NCI-H460 (cell line): Measurements from ENCODE around the gene ROR1. TPM values are rescaled to one million over a fixed set of nuclear protein-coding genes. Genes with fewer than 3 reads are reported as not detected.
A peak's percentile ranks its signal among the peaks of the same experiment; 100 is the strongest.

Experiments used
- DNase-seq: peaks from one replicate; pipeline ENCODE4 v3.0.0-alpha.2; 2016; ENCODE audit warnings: low read depth; ENCODE audit errors: extremely low read depth
- polyA plus RNA-seq: library from polyadenylated mRNA; depleted of rRNA; stranded (reverse); fragments of >200 nt; gene quantifications from 2 replicates; pipeline ENCODE4 v1.2.3, GENCODE V29; 2014; cell fraction: nucleus; rRNA removed
- total RNA-seq: library from RNA; depleted of rRNA; stranded (reverse); fragments of >200 nt; shearing (Covaris generic); gene quantifications from 2 replicates; pipeline ENCODE4 v1.2.3, GENCODE V29; 2014; rRNA removed

The ROR1 gene
- total RNA-seq = 1.3 and 1.6 TPM in 2 replicates
- 1.1 and 1.3 TPM in 2 replicates for polyA plus RNA-seq

DNA sequence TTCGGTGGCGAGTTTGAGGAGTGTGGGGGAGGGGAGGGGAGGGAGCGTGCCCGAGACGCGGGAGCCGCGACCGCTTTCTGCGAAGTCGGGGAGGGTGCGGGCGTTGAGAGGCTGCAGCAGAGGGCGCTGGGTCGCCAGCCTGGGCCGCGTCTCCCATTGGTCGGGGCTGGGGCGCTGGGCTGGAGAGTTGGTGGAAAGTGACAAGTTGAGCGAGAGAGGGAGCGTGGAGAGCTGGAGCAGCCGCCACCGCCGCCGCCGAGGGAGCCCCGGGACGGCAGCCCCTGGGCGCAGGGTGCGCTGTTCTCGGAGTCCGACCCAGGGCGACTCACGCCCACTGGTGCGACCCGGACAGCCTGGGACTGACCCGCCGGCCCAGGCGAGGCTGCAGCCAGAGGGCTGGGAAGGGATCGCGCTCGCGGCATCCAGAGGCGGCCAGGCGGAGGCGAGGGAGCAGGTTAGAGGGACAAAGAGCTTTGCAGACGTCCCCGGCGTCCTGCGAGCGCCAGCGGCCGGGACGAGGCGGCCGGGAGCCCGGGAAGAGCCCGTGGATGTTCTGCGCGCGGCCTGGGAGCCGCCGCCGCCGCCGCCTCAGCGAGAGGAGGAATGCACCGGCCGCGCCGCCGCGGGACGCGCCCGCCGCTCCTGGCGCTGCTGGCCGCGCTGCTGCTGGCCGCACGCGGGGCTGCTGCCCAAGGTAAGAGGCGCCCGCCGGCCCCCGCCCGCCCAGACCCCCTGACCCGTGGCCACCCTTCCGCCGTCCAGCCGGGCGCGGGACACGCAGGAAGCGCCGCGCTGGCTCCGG, at the start of gene ROR1:
TSS of gene ROR1 (plus strand) at position 203 of the 802 bp plus-strand sequence.
- peak; percentile 76 for DNase-seq

DNA sequence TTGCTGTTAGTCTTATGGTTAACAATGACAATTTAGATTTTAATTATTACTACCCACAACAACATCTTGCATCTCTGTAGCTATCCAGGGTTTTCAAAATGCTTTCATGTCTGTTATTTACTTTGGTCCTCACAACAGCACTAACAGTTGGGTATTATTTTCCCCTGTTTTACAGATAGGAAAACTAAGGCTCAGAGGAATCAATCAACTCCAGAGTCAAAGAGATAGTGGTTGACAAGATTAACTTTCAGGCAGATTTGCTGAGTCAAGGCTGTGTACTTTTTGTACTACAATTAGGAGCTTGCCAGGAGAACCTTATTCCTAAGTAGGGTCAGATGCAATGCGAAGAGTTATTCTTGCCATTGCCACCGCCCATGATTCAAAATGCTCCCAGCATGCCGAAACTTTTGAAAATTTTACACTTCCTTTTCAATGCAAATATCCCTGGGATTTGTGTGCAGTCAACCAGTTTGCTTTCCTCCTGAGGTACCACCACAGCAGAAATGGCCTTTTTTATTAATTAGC, 49.4 kb upstream of the ROR1 start:
- no peak for DNase-seq

DNA sequence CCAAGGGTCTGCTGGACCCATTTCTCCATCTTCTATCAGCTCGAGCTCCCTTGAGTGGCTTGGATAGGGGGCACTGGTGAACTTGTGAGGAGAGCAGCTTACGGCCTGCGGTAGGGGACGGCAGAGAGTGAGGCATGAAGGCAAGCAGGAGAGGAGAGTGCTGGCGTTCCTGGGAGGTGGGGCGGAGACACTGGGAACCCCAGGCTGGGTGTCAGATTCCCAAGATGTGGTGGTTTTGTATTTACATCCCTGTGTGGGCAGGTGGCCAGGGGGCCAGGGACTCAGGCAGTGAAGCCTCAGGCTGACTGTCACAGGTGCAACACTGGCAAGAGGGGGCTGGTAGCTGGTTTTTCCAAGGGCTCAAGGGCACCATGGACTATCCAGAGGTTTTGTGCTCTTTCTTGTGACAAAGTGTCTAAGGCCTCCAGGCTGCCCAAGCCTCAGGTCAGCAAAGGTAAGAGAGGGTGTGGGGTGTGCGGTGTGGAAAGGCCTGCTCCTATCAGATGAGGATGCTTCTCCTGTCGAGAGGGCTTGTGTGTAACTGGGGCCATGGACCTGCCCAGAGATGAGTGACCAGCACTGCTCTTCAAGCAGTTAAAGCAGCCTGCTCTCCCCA, 45.1 kb upstream of the ROR1 start:
- no peak for DNase-seq

DNA sequence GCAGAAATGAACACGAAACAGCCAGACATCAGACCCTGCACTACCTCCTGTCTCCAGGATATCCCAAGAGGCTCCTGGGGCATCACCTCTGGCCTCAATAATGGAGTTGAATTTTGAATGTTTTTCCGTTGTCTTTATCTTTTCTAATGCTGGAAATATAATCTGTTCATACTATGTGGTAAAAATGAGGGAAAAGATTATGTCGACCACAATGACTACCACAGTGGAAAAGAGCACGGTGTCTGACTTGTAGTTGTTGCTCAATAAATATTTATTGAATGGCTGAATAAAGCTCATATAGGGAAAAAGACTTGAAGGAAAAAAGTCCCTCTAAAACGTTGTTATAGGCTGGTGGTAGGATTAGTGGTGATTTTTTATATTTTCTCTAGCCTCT, 44.6 kb upstream of the ROR1 start:
- no peak for DNase-seq

DNA sequence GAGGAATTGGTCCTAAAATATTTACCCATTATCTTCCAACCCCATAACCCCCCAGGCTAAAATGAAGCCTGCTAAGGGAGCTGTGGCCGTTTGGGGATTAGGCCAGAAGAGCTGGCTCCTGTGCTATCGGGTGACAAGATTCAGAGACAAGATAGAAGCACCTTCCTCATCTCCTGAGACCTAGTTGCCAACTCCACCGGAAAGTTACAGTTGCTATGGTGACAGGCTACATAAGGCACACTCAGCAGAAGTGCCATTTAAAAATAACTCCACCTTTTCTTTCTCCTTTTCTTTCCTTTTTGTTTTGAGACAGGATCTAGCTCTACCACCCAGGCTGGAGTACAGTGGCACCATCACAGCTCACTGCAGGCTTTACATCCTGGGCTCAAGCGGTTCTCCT, 43.6 kb upstream of the ROR1 start:
- DNase-seq = no peak

DNA sequence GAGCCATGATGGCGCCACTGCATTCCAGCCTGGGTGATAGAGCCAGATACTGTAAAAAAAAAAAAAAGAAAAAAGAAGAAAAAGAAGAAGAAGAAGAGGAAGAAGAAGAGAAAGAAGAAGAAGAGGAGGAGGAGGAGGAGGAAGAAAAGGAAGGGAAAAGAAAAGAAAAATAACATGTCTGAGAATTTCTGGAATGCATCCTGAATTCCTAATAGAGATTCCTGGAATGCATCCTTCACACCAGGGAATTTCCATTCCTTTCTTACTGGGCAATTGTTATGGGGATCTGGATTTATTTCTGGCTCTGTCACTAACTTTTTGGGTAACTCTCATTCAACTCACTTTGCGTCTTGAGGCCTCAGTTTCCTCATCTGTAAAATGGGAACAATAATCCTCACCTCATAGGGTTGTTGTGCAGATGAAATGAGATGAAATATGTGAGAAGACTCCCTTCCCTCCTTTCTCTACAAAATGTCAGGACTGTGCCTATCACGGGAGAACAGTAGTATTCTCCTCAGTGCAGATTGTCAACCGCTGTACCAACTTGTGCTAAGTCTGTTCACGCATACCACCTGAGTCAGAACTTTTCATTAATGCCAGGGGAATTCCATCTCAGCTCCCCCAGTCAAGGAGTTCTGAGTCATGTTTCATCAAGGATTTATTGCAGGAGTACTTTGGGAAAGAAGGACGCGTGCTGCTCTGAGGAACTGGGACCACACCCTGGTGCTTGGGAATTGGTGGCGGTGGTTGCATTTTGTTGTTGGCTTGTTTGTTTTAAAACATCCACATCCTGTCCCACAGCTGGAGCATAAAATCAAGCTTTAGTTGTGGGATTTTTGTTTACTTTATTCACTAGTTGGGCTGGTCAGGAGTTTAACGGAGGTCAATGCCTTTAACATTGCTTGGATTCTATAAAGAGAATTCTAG, 42.4 kb upstream of the ROR1 start:
- peak; percentile 73 for DNase-seq

DNA sequence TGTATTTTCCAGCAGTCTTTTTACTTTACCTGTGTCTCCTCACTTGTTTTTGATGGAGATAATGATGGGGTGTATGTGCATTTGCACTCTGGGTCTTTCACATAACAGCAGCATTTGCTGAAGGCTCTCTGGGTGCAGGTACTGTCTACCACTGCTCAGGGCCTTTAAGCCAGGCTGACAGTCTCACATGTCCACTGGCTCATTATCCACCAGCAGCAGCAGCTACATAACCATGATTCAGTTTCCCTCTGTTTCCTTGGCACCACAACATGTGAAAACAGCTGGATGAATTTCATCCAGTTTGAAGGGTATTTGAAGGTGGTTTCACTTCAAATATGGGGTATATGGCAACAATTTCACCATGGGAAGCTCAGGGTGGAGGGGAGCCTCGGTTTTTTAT, 41.2 kb upstream of the ROR1 start:
- no peak for DNase-seq

DNA sequence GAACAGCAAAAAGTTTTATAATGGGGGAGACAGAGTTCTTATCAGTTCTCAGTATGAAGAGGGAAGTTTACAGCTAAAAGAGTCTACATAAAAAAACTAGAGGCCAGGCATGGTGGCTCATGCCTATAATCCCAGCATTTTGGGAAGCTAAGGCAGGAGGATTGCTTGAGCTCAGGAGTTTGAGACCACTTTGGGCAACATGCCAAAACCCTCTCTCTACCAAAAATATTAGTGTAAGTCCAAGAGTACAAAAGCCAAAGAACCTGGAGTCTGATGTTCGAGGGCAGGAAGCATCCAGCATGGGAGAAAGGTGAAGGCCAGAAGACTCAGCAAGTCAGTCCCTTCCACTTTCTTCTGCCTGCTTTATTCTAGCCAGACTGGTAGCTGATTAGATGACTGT, 35.0 kb upstream of the ROR1 start:
- no peak for DNase-seq

DNA sequence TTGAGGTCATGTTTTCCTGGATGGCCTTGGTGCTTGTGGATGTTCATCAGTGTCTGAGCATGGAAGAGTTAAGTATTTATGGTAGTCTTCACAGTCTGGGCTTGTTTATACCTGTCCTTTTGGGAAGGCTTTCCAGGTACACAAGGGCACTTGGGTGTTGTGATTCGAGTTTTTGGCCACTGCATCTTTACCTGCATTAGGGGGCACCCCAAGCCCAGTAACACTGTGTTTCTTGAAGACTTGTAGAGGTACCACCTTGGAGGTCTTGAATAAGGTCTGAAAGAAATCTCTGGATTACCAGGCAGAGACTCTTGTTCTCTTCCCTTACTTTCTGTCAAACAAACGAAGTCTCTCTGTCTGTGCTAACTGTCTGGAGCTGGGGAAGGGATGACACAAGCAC, 34.4 kb upstream of the ROR1 start:
- DNase-seq = no peak

DNA sequence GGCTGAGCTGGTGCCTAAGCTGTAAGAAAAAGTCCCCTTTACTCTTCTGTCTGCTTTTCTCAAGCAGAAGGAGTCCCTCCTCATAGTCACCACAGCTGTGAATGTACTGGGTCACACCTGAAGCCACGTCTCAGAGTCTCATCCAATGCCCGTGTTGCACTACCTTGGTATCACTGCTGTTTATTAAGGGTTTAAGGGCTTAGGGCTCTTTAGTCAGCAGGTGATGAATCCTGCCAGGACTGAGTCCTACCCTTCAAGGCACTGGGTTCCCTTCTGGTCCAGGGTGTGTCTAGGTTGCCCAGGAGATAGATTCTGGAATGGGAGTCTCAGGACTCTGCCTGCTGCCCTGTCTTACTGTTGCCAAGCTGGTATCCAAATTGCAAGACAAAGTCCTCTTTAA, 33.4 kb upstream of the ROR1 start:
- no peak for DNase-seq

DNA sequence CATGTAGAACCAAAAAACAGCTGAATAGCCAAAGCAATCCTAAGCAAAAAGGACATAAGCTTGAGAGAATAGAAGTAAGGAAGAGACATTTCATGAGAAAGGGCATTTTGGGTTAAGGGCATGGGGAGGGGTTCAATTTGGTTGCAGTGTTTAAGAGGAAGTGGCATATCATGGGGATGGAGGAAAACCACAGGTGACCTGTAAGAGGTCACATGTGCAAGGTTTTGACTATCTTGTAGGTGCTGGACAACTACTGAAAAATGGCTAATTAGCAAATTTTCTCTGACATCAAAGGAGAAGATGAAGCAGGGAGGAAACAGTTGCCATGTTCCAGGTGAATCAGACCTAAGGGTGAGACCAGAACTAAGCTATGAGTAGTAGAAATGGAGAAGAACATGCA, 31.3 kb upstream of the ROR1 start:
- no peak for DNase-seq

DNA sequence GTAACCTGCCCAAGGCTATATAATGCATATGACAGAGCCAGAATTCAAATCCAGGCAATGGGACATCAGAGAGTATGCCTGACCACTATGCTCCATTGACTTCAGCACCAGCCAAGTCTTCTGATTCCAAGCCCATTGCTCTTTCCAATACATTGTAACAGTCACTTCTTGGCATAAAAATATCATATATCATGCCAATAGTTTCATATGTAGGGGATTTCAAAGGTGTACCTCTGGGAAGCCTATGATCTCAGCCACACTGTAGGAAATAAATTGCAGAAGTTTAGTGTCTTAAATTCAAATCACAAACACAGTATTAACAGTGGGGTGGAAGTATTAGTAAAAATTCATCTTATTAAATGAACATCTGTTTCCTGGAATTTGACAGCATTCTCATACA, 30.0 kb upstream of the ROR1 start:
- no peak for DNase-seq

DNA sequence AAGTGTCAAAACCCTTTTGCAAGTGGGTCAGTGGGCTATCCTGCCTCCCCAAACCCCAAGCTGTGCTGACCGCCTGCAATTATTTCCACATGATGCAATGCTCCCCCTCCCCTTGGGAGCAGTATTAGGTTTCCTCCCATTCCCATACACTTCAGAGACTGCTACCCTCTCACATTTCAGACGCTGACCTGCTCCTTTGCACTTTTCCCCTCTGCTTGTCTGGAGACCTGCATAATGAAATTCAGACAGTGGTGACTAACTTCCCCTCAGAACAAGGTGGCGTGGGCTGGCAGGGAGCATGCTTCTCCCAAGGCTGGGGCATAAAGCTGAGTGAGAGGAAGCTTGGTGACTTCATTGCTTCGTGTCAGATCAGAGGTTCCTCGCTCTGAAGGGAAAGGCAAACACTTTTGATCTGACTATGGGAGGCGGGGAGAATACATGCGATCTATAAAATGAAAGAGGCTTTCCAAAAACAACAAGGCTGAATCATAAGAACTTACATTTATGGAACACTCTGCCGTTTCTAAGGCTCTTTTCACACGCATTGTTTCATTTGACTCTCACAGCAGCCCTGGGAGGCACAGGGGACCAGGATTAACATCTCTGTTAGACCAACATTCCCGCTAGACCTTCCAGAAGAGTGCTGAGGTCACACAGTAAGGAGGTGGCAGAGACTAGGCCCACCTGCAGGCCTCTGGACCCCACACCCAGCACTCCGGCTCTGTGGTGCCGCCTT, 27.5 kb upstream of the ROR1 start:
- no peak for DNase-seq

DNA sequence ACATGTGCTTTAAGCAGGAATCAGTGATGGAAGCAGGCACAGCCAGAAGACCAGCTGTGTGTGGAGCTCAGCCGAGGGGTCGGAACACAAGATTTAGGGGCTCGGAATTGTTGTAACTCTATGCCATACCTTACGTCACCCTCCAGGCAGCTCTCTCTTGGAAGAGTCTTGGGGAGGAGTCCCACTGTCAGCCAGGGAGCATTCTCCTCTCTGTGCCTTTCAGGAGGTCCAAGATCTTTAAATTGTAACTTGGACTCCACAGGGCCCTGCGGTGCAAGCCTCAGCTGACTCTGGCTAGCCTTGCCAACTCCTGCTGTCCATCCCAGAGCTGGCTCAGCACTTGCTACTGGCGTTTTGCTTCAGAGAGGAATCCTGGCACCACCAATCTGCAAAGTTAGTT, 26.4 kb upstream of the ROR1 start:
- DNase-seq = no peak

DNA sequence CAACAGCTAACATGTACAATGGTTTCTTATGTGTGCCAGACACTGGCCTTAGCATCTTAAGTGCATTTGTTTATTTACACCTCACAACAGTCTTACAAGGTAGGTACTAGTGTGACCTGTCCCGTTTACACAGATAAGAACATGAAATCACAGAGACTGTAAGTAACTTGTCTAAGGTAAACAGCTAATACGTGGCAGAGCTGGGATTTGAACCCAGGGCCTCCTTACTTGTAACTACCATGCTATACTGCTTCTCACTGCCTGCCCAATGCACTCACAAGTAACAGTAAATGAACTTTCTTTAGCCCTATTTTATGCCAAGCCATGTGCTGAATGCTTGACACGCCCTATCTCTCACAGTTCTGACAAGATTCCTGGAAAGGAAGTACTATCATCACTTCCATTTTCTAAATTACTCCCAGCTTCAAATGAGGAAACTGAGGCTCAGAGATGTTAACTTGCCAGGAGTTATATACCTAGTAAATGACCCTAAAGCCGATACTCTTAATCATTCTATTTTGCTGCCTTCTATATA, 25.7 kb upstream of the ROR1 start:
- DNase-seq = no peak

DNA sequence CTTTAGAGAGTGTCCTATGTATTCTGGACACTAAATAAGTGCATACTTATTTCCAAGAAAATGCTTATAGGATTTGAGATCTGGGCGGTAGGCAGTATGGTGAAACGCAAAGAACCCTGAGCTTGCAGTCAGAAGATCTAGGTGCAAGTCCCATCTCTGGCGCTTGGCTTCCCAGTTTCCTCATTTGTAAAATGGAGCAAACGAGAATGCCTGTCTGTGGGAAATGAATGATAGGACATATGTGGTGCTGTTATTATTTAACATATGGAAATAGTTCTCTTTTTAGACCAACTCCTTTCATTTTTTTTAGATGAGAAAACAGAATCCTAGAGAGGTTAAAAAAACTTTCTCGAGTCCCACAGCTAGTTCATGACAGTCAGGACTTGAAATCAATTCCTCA, 25.2 kb upstream of the ROR1 start:
- DNase-seq = no peak

DNA sequence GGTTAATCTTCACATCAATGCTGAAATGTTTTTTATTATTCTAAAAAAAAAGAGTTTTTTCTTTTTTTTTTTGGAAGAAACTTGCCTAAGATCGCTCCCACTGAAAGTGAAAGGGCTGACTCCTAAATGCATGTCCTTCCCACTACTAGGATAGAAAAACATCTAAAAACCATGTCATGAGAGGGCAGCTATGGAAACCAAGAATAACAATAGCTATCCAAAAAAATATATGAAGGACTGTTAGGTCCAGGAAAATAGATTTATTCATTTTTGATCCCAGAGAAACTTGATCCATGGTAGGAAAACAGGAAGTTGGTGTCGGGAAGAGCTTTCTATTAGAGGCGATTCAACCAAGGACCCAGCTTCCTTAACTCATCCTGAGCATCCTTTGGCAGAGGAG, 23.1 kb upstream of the ROR1 start:
- DNase-seq = no peak

DNA sequence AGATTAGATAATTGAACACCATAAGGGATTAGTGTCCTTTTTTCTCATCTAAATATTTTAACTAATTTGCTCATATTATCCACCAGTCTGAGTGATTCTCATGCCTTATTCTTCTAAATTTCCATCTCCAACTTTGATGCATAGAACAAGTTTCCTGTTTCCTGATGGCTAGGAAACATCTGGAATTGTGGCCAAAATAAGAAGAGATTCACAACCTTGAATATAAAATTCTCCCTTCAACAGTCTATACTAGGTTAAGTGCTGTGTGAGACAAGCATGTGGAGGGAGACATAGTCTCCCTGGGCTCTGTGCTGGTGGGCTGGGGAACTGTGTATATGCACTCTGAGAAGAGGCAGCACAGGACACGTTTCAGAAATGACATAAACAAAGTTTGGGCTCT, 21.6 kb upstream of the ROR1 start:
- no peak for DNase-seq

DNA sequence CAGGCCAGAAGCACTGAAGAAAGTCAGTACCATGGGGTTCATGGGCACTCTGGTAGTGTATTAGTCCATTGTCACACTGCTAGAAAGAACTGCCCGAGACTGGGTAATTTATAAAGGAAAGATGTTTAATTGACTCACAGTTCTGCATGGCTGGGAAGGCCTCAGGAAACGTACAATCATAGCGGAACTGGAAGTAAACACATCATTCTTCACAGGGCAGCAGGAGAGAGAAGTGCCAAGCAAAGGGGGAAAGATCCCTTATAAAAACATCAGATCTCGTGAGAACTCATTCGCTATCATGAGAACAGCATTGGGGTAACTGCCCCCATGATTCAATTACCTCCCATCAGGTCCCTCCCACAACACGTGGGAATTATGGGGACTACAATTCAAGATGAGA, 20.2 kb upstream of the ROR1 start:
- no peak for DNase-seq

DNA sequence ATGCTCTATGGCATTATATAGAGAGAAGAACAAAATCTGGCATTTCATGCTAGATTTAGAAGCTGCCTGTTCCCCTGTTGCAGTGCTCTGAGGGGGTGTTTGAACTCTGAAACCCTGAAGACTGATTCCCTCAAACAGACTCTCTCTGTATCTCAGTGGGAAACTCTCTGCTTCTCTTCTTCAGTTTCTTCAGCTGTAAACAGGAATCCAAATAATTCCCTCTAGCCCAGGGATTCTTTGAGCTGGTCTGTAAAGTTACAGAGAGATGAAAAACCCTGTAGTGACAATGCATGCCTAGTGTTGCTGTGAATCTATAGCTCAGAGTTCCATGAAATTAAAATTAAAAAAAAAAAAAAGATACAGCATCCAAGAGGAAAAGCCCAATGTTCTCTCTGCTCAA, 17.0 kb upstream of the ROR1 start:
- DNase-seq = no peak
